ENCODE results near the gene SPCS3.

- no peak for TF ChIP-seq CTCF (IDR thresholded peaks at IDR 0.05)
- no peak for TF ChIP-seq POLR2AphosphoS5 (IDR thresholded peaks at IDR 0.05)
- no peak for TF ChIP-seq POLR2A (IDR thresholded peaks at IDR 0.05)
Observed at GRCh38 chr4:176367771-176368465, 48.2 kb downstream of the SPCS3 start.
